HG03460 (cell line): Measurements from ENCODE around the gene ATPAF1.
"Not testable (repeated sequence)": the region's sequence is repeated elsewhere in the genome, so short reads cannot be mapped to it uniquely, and the experiment has no call there.

ENCODE experiments used
- ATAC-seq: cut with Tn5 transposase; IDR thresholded peaks from one replicate; pipeline ENCODE4 v1.9.1; 2021; ENCODE audit not compliant: unreplicated experiment

The ATPAF1 gene, protein sequence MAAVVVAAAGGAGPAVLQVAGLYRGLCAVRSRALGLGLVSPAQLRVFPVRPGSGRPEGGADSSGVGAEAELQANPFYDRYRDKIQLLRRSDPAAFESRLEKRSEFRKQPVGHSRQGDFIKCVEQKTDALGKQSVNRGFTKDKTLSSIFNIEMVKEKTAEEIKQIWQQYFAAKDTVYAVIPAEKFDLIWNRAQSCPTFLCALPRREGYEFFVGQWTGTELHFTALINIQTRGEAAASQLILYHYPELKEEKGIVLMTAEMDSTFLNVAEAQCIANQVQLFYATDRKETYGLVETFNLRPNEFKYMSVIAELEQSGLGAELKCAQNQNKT

DNA sequence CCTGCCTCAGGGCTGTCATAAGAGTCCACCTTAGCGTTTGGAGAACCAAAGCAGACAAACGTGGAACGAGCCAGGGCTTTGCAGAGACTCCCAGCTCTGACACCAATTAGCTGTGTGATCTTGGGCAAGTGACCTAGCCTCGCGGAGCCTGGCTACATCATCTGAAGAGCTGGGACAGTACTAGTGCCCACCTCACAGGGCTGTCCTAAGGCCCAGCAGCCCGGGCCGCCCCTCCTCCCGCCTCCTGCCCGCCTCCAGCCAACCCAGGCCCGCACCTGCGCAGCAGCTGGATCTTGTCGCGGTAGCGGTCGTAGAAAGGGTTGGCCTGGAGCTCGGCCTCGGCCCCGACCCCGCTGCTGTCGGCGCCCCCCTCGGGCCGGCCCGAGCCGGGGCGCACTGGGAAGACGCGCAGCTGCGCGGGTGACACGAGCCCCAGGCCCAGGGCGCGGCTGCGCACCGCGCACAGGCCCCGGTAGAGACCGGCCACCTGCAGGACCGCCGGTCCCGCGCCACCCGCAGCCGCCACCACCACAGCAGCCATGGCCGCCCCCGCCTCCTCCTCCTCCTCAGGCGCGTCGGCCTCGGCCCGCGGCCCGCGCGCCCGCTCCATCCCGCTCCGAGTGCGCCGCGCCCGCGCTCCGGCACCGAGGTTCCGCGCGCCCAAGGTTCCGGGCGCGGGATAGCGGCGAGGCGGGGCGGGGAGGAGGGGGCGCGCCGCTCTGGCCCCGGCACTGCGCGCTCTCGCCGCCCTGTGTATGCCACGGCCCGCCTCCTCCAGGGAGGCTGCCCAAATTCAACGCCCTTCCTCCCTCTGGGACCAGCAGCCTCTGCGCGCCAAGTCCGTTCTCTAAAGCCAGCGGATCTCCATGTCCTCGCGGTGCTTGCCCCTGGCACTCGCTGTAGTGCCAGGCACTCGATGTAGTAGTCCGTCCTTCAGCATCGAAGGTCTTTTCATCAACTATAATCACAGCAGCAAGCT lies at the start of gene ATPAF1:
Gene ATPAF1 (minus strand): TSS at position 583 of the 979 bp plus-strand sequence. CDS start 42 bp downstream, at position 541.
- ATAC-seq, result peak; percentile 65

DNA sequence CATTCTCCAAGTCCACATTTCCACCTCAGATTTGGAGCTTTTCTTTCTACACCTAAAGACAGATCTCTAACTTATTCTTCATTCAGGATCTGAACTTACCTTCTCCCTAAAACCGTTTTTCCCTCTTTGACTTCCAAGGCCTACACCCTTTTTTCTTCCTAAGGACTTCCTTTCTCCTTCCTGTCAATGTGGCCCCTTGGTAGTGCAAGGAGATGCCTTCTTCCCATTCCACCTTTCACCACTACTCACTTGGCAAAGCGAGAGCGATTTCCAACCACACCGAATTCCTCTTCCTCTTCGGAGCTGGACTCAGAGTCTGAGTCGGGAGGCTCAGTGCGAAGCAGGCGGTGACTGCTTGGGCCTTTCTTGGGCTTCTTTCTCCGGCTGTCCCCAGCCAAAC lies 49.5 kb upstream of the ATPAF1 start:
- no peak for ATAC-seq

DNA sequence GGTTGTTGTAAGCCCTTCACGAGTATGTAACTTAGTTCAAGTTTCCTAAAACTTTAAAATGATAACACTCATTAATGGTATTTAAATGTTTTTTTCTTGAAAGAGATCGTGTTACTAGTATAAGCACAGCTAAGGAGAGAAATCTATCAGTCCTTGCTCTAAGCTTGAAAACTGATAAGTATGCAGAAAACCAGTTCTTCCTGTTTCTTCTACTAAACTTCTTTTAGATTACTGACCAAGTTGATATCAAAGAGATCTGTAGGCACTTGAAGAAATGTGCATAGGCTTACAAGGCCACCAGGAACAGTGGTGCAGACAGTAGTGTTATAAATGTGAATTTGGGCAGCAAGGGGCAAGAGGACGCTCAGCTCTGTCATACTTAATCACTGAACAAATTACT lies 46.8 kb upstream of the ATPAF1 start:
- ATAC-seq, result no peak

DNA sequence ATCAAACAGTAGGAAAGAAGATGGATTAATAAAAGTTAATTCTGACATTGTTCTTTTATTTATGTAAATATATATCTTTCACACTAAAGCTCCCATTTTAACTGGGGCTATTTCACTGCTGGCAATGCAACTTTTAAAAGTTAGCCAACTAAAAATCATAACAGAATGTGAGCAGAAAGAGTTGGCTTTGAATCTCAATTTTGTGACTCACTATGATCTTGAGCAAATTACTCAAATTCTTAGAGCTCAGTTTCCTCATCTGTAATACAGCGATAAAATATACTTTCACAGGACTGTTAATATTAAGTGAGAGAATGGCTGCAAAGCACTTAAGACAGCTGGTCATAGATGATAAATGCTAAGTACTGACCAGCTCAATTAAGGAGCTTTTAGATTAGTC lies 40.0 kb upstream of the ATPAF1 start:
- no peak for ATAC-seq

DNA sequence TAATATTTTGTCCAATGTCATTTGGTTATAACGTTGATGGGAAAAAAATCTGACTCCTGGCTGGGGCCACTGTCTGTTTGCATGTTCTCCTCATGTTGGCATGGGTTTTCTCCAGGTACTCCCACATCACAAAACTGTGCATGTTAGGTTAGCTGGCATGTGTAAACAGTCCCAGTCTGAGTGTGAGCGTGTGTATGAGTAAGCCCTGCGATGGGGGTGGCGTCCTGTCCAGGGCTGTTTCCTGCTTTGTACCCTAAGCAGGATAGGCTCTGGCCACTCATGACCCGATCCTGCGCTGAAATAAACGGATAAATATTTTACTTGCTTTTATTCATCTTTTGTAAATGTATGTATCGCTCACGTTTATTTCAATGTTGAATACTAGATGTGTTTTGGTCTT lies 37.2 kb upstream of the ATPAF1 start:
- no peak for ATAC-seq

DNA sequence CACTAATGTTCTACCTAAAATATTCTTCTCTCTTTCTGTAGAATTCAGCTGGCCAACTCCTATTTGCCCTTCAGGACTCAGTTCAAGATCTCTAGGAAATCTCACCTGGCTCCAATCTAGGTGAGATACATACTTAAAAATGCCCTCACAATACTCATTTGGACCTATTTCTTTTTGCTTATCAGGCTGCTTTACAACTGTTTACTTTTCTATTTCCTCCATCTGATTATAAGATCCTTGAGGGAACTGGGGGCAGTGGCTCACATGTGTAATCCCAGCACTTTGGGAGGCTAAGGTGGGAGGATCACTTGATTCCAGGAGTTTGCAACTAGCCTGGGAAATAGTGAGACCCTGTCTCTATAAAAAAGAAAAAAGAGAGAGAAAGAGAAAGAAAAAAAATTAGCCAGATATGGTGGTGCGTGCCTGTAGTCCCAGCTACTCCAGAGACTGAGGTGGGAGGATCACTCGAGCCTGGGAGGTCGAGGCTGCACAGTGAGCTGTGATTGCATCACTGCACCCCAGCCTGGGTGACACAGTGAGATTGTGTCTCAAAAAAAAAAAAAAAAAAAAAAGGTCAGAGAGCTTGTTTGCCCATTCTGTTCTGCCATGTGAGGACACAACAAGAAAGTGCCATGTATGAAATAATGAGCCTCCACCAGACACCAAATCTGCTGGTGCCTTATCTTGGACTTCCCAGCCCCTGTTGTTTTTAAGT lies 35.9 kb upstream of the ATPAF1 start:
- no peak for ATAC-seq

DNA sequence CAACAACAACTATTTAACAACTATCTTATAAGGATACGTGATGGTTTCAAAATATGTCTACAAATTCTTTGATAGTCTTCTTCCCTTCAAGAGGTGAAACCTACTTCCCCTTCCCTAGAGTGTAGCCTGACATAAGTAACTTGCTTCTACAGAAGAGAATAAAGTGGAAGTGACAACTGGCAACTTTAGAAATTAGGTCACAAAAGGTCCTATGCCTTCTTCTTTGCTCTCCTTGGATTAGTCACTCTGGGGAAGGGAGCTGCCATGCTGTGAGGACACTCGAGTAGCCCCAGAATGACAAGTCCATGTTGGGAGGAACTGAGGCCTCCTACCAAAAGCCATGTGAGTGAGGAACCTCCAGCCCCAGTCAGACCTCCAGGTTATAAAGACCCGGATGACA lies 31.5 kb upstream of the ATPAF1 start:
- ATAC-seq, result no peak

DNA sequence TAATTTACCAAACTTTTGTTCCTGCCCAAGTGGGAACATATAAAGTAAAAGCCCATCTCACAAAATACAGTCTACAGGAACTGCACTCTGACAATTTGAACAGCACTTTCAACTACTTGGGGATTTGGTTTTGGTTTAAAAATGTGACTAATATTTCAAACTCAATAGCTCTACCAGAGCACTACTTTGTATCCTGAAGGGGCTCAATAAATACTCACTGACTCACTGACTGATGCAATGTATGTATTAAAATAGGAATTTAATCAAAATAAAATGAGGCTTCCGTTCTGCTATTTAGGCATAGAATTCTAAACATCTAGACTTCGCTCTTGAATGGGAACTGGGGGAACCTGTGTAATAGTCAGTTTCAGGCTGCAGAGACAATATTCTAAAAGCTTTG lies 28.9 kb upstream of the ATPAF1 start:
- no peak for ATAC-seq

DNA sequence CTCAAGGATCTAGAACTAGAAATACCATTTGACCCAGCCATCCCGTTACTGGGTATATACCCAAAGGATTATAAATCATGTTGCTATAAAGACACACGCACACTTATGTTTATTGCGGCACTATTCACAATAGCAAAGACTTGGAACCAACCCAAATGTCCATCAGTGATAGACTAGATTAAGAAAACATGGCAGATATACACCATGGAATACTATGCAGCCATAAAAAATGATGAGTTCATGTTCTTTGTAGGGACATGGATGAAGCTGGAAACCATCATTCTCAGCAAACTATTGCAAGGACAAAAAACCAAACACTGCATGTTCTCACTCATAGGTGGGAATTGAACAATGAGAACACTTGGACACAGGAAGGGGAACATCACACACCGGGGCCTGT lies 26.5 kb upstream of the ATPAF1 start:
- ATAC-seq, result not testable (repeated sequence)

DNA sequence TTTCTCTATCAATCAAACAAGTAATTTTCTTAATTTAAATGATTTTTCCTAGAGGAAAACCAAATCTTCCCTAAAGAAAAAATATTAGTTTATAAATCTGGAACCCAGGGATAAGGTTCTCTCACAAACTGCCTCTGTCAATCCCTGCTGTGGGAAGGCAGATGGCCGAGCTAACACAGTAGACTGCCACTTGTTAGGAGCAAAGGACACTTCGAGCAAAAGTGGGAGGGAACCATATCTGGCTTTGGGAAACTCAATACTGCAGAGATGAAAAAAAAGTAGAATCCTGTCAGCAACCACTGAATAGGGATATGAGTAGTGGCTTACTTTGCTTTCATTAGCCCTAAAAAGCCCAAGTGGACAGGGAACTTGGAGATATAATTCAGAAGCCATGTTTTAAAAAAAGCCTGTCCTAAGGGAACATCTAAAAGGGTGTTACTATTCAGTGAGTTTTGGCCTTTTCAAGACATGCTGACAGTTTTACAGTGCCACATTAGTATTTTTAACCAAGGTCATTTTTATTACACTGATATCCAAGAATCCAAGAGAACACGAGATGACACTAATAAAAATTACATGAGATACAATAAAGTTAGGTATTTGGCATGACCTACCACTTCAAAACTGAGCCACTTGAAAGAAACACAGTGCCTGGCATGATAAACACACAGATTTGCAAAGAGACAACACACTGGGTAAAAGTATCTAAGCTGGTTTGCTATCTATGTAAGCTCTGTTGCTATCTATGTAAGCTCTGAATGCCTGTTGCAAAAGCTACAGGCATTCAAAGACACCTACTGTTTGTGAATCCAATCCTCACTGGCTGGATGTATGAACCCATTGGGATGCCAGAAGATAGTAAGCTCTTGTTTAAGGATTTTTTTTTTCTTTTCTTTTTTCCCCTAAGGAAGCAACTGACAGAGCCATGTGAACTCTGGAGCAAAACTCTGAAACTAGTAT lies 24.9 kb upstream of the ATPAF1 start:
- no peak for ATAC-seq

DNA sequence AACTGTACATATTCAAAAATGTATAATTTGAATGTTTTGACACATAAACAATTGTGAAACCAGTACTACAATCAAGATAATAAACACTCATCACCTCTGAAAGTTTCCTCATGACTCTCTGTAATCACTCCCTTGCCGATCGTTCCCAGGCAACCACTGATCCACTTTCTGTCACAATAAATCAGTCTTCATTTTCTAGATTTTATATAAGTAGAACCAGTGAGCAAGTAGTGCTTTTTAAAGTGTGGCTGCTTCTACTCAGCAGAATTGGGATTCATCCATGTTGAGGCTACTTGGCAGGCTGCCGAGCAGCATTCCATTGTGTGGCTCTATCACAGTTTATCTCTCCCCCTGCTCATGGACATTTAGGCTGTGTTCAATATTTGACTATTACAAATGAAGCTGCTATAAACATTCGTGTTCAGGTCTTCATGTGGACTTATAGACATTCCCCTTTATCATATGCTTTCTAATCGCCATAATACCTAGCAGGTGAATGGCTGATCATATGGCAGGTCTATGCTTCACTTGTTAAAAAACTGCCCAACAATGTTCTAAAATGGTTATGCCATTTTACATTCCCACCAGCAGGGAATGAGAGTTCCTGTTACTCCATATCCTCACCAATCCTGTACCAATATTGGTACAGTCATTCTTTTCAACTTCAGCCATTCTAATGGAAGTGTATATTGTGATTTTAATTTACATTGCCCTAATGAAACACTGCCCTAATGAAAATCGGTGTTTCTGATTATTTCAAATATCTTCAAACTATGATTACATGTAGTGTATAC lies 24.0 kb upstream of the ATPAF1 start:
- no peak for ATAC-seq

DNA sequence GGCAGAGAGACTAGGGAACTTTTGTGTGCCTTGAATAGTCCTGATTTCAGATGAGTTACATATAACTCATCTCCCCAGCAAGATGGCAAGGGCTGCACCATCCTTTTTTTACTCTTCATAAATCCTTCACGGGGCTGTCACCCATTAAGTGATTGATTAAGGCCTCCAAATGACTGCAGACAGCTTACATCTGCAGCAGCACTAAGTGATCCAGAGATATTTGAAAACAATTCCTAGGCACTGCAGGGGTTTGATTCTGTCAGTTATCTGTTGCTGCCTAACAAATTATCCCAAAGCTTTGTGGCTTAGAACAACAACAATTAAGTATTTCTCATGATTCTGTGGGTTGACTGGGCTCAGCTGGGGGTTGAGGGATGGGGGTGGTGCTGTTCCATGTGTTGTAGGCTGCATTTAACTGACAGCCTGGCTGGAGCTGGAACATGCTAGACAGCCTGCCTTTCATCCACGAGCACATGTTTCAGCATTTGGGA lies 22.8 kb upstream of the ATPAF1 start:
- no peak for ATAC-seq

DNA sequence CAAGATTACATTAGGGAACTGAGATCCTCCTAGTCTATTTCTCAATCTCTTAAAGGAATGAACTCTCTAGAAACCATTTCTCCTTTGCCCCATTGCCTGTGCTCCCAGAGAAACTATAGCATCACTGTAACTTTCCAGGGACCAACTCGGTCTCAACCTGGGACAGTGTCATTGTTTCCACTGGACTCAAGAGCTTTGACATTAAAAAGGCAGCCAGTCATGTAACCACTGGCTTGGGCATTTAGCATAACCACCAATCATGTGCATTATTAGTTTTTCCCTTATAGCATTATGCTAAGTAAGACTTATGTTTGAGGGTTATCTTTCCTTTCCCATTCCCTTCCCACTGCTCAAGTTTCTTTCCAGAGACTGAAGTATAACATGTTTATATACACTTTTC lies 21.7 kb upstream of the ATPAF1 start:
- ATAC-seq, result no peak

DNA sequence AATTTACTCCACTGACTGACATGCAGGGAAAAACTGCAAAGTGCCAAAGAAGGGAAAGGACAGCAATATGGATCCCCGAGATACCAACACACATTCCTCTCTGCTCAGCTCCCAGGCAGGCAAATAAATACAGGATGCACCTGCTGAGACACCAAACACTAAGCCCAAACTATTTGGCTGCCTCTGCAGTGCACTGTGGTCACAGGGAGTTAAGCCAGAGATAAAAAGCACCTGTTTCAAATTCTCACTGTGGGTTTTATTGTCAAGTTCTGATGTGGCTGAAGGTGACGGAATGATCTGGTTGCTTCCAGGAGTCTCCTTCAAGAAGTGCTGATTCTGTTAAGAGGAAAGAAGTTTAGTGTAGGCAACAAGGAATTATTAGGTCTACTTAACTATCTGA lies 21.2 kb upstream of the ATPAF1 start:
- no peak for ATAC-seq

DNA sequence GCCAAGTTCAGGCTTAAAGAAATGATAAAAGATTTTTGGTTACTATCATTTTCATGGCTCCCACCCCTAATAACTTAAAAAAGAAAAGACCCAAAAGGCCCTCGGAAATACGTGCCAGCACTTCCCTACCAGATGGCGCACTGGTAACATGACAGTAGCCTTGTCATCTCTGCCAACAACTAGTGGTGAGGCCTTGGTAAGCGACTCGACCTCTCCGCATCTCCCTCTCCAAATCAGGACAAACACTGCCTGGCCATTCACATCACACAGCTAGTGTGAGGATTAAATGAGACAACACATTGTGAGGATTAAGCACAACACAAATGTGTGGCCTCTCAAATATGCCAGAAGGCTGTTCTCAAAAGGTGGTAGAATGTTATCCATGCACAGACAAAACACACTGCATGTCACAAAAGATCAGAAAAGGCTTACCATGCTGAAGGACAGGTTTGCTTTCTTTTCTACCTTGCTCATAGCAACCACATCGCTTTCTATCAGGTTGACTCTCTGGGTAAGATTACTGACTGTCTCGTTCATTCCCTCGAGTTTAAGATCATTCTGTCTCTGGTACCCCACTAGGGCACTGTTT lies 19.9 kb upstream of the ATPAF1 start:
- no peak for ATAC-seq

DNA sequence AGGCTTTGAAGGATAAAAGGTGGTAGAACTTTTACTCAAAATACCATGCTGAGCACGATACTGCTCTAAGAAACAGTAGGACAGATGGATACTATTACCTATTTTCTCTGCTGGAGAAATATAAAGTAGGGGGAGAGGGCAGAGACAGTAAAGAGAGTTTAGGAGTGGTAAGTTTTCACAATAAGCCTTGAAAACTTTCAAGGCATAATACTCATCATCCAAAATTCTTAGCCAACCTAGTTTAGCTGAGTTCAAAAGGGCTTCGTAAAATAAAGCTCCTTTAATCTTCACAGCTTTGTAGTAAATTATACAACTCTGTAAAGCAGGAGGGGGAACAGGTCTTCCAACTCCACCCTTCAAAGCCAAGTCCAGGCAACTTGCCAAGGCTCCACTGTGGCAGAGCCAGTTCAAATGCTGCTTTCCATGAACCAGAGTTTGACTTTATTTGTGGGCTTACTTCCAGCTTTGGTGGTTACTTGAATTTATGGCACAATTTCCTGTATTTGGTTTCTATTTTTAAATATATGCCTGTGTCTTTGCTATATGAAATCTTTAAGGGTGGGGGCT lies 19.0 kb upstream of the ATPAF1 start:
- no peak for ATAC-seq

DNA sequence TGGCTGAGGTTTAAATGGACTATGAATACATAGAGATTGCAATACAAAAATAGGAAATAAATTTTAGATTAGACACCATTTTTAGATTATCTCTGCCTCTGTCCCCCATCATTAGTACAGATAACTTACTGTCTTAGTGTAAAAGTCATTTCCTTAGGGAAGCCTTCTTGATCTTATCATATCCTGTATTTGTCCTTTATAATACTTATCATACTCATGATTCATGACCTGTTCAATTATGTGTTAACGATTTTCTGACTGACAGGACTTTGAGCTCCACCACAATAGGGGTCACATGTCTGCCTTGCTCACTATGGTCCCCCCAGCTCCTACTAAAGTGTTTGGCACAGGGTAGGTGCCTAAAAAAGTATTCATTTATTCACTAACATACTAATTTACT lies 18.1 kb upstream of the ATPAF1 start:
- no peak for ATAC-seq

DNA sequence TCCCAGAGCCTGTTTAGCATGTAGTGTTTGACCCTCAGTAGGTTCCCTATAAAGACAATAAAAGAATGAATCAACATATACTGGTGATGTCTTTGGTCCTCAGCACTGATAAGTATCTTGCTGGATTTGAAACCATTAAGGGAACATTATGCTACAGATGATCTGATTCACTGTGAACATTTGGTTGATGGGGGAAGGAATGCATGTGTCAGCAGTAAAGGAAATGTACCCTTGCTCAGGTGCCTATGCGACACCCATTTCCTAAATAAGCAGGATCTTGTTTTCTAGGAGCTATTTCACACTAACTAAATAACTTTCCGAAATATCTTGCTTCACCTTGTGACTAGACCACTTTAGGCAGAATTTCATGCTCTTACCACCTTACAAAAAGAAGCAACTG lies 16.5 kb upstream of the ATPAF1 start:
- no peak for ATAC-seq

DNA sequence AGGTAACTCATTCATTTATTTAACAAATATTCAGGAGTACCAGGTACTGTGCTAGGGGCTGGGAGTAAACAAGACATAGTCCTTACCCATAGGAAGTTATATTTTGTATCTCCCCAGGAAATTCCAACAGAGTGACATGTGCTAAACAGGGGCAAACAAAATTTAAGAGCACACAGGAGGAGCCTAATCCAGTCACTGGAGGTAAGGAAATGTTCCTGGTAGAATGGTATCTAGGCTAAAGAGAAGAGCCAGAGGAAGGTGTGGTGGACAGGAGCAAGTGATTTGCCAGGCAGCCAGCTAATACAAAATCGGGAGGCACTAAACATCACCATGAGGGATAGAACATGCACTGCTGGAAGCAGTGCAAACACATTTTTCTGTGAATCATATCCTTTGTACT lies 13.9 kb upstream of the ATPAF1 start:
- ATAC-seq, result no peak
